Thymus (tissue), 14 donors: ENCODE results near the gene LGI4. TPM values are rescaled to one million over a fixed set of nuclear protein-coding genes. Genes with fewer than 3 reads are reported as not detected.
A peak's percentile ranks its signal among the peaks of the same experiment; 100 is the strongest.

ENCODE experiments used
- DNase-seq, 9 donors: peaks; one replicate each; pipeline ENCODE4 v3.0.0-alpha.2; 2013; ENCODE audit warnings: low spot score in 9 of 9, low read depth in 6 of 9, missing footprints in 1 of 9
- H3K27ac ChIP-seq, 2 donors: one replicate each; pipeline ENCODE4 v1.5.1; 2013; ENCODE audit warnings: control low read depth in 1 of 2, low read depth in 1 of 2, low read length in 1 of 2, mild to moderate bottlenecking in 1 of 2, moderate library complexity in 1 of 2
- H3K27me3 ChIP-seq, 2 donors: one replicate each; pipeline ENCODE4 v1.5.1; 2013; ENCODE audit warnings: low read length in 1 of 2; ENCODE audit not compliant: control insufficient read depth in 2 of 2, insufficient read depth in 1 of 2
- H3K36me3 ChIP-seq, 2 donors: one replicate each; pipeline ENCODE4 v1.5.1; 2013; ENCODE audit warnings: low read length in 1 of 2, mild to moderate bottlenecking in 1 of 2, moderate library complexity in 1 of 2; ENCODE audit not compliant: control insufficient read depth in 2 of 2, insufficient read depth in 2 of 2
- H3K4me1 ChIP-seq, 2 donors: one replicate each; pipeline ENCODE4 v1.5.1; 2013; ENCODE audit warnings: low read length in 2 of 2; ENCODE audit not compliant: control insufficient read depth in 2 of 2, insufficient read depth in 2 of 2
- H3K4me3 ChIP-seq, 2 donors: one replicate each; pipeline ENCODE4 v1.5.1; 2013; ENCODE audit warnings: low read length in 2 of 2, control low read depth in 1 of 2, mild to moderate bottlenecking in 1 of 2
- H3K9me3 ChIP-seq, 2 donors: one replicate each; pipeline ENCODE4 v1.5.1; 2013; ENCODE audit warnings: low read length in 1 of 2, mild to moderate bottlenecking in 1 of 2; ENCODE audit not compliant: control insufficient read depth in 2 of 2, insufficient read depth in 1 of 2
- WGBS: extraction: QIAGEN DNeasy Blood & Tissue Kit; methylation state at CpG from one replicate; pipeline ENCODE4 v1.1.7; 2013; 5-methylcytosine and 5-hydroxymethylcytosine counted together
- long read RNA-seq, 10 donors: transcript quantifications; one replicate each; lab custom pipeline, GENCODE V29; 2026
- polyA plus RNA-seq: library from polyadenylated mRNA; stranded (reverse); fragments of 200-250 nt; gene quantifications from one replicate; pipeline ENCODE4 v1.2.3, GENCODE V29; 2013
- total RNA-seq: library from RNA; stranded (reverse); fragments of 120-200 nt; gene quantifications from one replicate; pipeline ENCODE4 v1.2.4, GENCODE V29; 2013
- donor health status: healthy.

The LGI4 gene
- total RNA-seq: 0.52 TPM
- polyA plus RNA-seq: 9.8 TPM
- long read RNA-seq, donor 1: 0 reads
- long read RNA-seq, donor 2, partial matches to known transcripts: 0 of 15 reads
- long read RNA-seq, donor 2, other reads (novel, unspliced or antisense): 14 of 15 reads
- long read RNA-seq, donor 3: 0 reads
- long read RNA-seq, donor 4: 0 reads
- long read RNA-seq, donor 5, partial matches to known transcripts: 0 of 8 reads
- long read RNA-seq, donor 5, other reads (novel, unspliced or antisense): 7 of 8 reads
- long read RNA-seq, donor 6, partial matches to known transcripts: 0 of 3 reads
- long read RNA-seq, donor 6, other reads (novel, unspliced or antisense): 0 of 3 reads
- long read RNA-seq, donor 7, partial matches to known transcripts: 0 of 1 reads
- long read RNA-seq, donor 7, other reads (novel, unspliced or antisense): 0 of 1 reads
- long read RNA-seq, donor 8, partial matches to known transcripts: 0 of 6 reads
- long read RNA-seq, donor 8, other reads (novel, unspliced or antisense): 6 of 6 reads
- long read RNA-seq, donor 9: 0 reads
- long read RNA-seq, donor 10: 0 reads

DNA sequence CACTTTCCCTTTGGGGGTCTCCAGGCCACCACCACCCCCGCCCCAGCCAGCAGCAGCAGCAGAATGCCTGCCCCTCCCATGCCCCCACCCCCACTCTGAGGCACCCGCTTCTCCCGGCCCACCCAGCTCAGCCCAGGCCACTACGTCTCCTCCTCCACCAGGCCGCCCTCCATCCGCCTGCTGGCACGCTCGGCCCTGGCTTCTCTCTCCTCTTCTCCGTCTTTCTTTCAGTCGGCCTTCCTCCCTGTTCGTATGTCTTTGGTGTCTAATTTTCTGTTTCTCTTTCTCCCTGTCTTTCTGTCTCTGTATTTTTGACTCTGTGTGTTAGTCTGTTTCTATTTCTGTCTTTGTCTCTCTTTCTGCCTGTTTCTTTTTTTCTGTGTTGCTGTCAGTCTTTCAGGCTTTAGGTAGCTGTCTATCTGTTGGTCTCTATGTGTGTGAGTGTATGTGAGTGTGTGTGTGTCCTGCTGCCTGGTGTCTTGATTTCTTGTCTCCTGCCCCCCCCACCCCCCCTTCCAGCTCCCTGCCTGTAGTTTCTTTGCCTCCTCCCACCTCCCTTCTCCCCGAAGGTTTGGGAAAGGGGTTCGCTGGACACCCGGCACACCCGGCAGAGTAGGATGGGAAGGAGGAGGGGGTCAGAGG is at the start of gene LGI4:
TSS of gene LGI4 (minus strand) at position 459 of the 642 bp plus-strand sequence. CDS start at position 80, 379 bp downstream.
- Histone ChIP-seq H3K9me3 (no peaks in the 10 kb centered on the region), H3K36me3 (no peaks in the 10 kb centered on the region), H3K4me1 (peaks cover 0 to 5% of the 10 kb centered on the region in 2 donors), H3K27ac (no peak within 1 kb of the TSS), H3K27me3 (peaks cover 0 to 7% of the 10 kb centered on the region in 2 donors), H3K4me3 (no peak within 1 kb of the TSS)
- 93% methylated on average over 15 of the region's 15 CpGs for WGBS
- no peak for DNase-seq

DNA sequence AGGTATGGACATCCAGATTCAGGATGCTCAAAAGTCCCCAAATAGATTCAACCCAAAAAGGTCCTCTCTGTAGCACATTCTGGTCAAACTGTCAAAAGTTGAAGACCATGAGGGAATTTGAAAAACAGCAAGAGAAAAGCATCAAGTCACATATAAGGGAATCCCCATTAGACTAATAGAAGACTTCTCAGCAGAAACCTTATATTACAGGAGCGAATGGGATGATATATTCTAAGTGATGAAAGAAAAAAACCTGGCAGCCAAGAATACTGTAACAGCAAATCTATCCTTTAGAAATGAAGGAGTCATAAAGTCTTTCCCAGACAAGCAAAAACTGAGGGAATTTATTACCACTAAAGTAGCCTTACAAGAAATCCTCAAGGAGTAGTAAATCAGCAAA is 49.4 kb upstream of the LGI4 start:
- H3K4me1 ChIP-seq: peaks cover 0 to 9% of the 10 kb centered on the region in 2 donors
- 96% methylated on average over 1 of the region's 1 CpG for WGBS

DNA sequence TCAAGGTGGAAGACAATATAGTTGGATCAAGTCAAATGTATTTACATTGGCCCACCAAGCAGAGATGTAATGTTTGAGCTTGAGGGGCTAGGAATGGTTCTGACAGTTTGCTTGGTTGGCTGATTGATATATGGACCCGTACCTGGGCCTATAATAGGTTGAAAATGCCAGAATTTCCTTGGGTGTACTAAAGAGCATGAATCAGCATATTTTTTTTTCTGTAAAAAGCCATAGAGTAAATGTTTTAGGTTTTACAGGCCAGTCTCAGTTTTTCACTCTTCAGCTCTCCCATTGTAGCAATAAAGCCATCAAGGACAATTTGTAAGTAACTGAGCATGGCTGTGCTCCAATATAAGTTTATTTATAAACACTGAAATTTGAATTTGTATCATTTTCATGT is 46.5 kb upstream of the LGI4 start:
- H3K4me3 ChIP-seq: no peak overlapping the region
- peaks cover 0 to 2% of the 10 kb centered on the region in 2 donors for H3K9me3 ChIP-seq

More for the DNA sequence above, 49.4 kb upstream of the LGI4 start:
- no peaks in the 10 kb centered on the region for H3K9me3 ChIP-seq
- H3K4me3 ChIP-seq: no peak overlapping the region
- DNase-seq: no peak
- H3K36me3 ChIP-seq: no peaks in the 10 kb centered on the region
- no peaks in the 10 kb centered on the region for H3K27me3 ChIP-seq
- H3K27ac ChIP-seq: no peak overlapping the region

DNA sequence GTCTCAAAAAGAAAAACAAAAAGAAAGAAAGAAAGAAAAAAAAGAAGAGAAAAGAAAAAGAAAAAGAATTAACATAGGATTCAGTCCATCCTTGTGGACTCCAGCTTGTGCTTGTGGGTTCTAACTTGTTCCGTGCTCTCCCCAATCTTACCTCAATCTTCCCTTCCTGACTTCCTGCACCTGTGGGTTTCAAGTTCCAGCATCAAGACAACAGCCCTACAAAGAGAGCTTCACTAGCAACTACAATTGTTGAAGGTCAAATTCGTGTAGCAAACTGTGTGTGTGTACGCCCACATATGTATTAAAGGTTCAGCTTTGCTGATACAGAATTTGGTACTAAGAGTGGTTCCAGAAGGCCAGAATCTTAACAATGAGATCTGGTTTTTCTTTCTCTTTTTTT is 45.0 kb upstream of the LGI4 start:
- 12% methylated on average over 3 of the region's 3 CpGs for WGBS
- peaks cover 5 to 13% of the 10 kb centered on the region in 2 donors for H3K4me1 ChIP-seq
- no peak overlapping the region for H3K4me3 ChIP-seq
- H3K27me3 ChIP-seq: no peaks in the 10 kb centered on the region
- H3K9me3 ChIP-seq: peaks cover 0 to 2% of the 10 kb centered on the region in 2 donors
- no peaks in the 10 kb centered on the region for H3K36me3 ChIP-seq
- DNase-seq: peak in 7 of 9 donors; percentile 6 to 63 (median 35)
- no peak overlapping the region for H3K27ac ChIP-seq

More for the DNA sequence above, 46.5 kb upstream of the LGI4 start:
- H3K27ac ChIP-seq: no peak overlapping the region
- peaks cover 5 to 13% of the 10 kb centered on the region in 2 donors for H3K4me1 ChIP-seq
- WGBS: 97% methylated on average over 1 of the region's 1 CpG
- no peaks in the 10 kb centered on the region for H3K27me3 ChIP-seq
- no peak for DNase-seq
- H3K36me3 ChIP-seq: no peaks in the 10 kb centered on the region

DNA sequence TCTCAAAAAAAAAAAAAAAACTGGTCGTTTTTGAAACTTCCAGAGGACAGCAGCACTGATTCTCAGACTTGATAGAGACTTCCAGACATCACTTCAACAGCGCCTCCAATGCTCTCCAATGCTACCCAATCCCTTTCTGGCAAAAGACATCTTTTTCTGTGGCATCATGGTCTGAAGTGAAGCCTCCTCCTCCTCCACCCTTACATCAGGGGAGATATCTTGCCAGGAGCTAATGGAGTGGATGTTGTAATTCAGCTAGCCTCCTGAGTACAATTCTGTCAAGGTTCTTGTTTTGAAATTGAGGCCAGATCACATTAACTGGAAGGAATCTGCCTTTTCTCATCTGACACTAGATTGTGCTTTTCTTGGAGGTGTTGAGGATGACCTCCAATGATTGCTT is 43.8 kb upstream of the LGI4 start:
- 79% methylated on average over 2 of the region's 2 CpGs for WGBS
- DNase-seq: no peak
- H3K36me3 ChIP-seq: no peaks in the 10 kb centered on the region

DNA sequence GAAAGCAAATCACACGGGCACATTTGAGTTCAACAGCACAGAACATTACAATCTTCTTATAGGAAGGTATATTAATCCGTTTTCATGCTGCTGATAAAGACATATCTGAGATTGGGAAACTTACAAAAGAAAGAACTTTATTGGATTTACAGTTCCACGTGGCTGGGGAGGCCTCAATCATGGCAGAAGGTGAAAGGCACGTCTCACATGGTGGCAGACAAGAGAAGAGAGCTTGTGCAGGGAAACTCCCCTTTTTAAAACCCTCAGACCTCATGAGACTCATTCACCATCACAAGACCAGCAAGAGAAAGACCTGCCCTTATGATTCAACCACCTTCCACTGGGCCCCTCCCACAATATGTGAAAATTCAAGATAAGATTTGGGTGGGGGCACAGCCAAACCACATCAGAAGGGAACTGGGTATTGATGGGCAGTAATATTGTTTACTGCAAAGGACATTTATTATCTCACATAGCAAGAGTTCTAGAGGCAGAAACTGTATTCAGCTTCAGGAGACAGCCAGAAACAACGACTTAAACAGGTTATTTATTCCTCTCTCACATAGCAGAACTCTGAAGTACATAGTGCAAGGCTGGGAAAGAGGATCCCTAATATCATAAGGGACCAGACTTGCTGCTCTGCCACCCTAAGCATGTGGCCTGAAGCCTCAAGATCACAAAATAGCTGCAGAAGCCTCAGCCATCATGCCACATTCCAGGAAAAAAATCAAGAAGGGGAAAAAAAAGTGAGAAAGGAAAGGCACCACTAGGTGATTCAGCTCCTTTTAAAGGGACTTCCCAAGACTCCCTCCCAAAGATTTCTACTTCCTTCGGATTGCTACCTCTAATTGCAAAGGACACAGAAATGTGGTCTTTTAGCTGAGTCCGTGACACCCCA is 42.8 kb upstream of the LGI4 start:
- no peak for DNase-seq
- no peaks in the 10 kb centered on the region for H3K36me3 ChIP-seq
- peaks cover 5 to 13% of the 10 kb centered on the region in 2 donors for H3K4me1 ChIP-seq
- no peak overlapping the region for H3K4me3 ChIP-seq
- H3K27ac ChIP-seq: no peak overlapping the region
- 87% methylated on average over 7 of the region's 7 CpGs for WGBS
- peaks cover 0 to 6% of the 10 kb centered on the region in 2 donors for H3K9me3 ChIP-seq
- H3K27me3 ChIP-seq: no peaks in the 10 kb centered on the region

More for the DNA sequence above, 43.8 kb upstream of the LGI4 start:
- Histone ChIP-seq H3K4me3 (no peak overlapping the region), H3K27me3 (no peaks in the 10 kb centered on the region), H3K9me3 (peaks cover 0 to 2% of the 10 kb centered on the region in 2 donors), H3K4me1 (peaks cover 5 to 13% of the 10 kb centered on the region in 2 donors), H3K27ac (no peak overlapping the region)

DNA sequence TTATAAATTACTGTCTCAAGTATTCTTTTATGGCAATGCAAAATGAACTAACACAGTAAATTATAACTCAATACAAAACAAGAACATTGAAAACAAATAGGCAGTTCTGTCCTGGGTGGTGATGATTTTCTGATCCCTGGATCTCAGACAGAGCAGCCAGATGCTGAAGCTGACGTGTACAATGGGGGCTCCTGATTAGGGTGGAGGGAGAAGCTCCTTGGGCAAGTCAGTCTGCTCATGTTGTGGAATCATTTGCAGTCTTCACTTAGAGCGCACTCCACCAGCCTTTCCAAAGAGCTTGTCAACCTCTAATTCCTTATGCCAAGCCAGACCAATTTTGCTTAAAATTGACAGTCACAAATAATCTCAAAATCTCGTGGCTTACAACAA is 41.3 kb upstream of the LGI4 start:
- H3K27ac ChIP-seq: no peak overlapping the region
- DNase-seq: no peak
- H3K9me3 ChIP-seq: peaks cover 0 to 9% of the 10 kb centered on the region in 2 donors
- H3K27me3 ChIP-seq: no peaks in the 10 kb centered on the region
- peaks cover 5 to 13% of the 10 kb centered on the region in 2 donors for H3K4me1 ChIP-seq
- H3K4me3 ChIP-seq: no peak overlapping the region
- no peaks in the 10 kb centered on the region for H3K36me3 ChIP-seq
- WGBS: 91% methylated on average over 3 of the region's 3 CpGs

DNA sequence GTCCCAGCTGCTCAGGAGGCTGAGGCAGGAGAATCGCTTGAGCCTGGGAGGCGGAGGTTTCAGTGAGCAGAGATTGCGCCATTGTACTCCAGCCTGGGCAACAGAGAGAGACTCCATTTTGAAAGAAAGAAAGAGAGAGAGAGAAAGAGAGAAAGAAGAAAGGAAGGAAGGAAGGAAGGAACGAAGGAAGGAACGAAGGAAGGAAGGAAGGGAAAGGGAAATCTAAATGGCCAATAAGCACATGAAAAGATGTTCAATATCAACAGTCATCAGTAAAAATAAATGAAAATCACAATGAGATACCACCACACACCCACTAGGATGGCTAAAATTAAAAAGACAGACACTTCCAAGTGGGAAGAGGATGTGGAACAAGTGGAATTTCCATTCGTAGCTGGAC is 39.4 kb upstream of the LGI4 start:
- no peaks in the 10 kb centered on the region for H3K27me3 ChIP-seq
- DNase-seq: no peak
- H3K36me3 ChIP-seq: peaks cover 0 to 4% of the 10 kb centered on the region in 2 donors
- peaks cover 0 to 9% of the 10 kb centered on the region in 2 donors for H3K9me3 ChIP-seq
- no peak overlapping the region for H3K27ac ChIP-seq
- H3K4me3 ChIP-seq: no peak overlapping the region
- WGBS: 93% methylated on average over 6 of the region's 6 CpGs
- peaks cover 4 to 5% of the 10 kb centered on the region in 2 donors for H3K4me1 ChIP-seq
